ENCODE measurements around the gene MEGF8. TPM values are rescaled to one million over a fixed set of nuclear protein-coding genes. Genes with fewer than 3 reads are reported as not detected.

MEGF8 gene
- total RNA-seq, 1 donor from 2014 or later: 16.4 TPM

DNA sequence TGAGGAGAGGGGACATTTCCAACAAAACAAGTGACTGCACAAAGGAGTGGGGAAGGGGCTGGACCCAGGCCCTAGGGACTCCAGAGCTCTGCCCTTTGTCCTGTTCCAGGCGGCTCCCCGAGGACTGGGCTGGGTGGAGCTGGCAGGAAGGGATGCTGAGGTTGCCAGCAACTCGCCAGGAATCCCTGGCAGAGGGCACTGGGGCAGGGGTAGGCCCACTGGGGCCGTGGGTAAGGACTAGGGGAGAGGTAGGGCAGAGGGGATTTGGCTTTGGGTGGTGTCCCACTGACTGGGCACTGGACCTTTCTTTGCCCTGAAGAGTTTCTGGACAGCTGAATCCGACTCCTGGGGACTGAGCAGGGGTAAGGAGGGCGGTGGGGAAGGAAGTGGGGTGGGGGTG, 93.9 kb downstream of the MEGF8 start:
- TF ChIP-seq, protein P1, sequence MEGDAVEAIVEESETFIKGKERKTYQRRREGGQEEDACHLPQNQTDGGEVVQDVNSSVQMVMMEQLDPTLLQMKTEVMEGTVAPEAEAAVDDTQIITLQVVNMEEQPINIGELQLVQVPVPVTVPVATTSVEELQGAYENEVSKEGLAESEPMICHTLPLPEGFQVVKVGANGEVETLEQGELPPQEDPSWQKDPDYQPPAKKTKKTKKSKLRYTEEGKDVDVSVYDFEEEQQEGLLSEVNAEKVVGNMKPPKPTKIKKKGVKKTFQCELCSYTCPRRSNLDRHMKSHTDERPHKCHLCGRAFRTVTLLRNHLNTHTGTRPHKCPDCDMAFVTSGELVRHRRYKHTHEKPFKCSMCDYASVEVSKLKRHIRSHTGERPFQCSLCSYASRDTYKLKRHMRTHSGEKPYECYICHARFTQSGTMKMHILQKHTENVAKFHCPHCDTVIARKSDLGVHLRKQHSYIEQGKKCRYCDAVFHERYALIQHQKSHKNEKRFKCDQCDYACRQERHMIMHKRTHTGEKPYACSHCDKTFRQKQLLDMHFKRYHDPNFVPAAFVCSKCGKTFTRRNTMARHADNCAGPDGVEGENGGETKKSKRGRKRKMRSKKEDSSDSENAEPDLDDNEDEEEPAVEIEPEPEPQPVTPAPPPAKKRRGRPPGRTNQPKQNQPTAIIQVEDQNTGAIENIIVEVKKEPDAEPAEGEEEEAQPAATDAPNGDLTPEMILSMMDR (IDR thresholded peaks at IDR 0.05): no peak
- Histone ChIP-seq H3K27ac (no peak overlapping the region), H3K4me3 (no peak overlapping the region), H3K36me3 (no peaks in the 10 kb centered on the region), H3K4me1 (peaks cover 41% of the 10 kb centered on the region), H3K27me3 (ENCODE audit: low read depth) (peaks cover 4% of the 10 kb centered on the region), H3K9me3 (no peaks in the 10 kb centered on the region)
- no peak for DNase-seq
- ATAC-seq: no peak
- intact Hi-C loops (cut with DNase I): no loop called here

DNA sequence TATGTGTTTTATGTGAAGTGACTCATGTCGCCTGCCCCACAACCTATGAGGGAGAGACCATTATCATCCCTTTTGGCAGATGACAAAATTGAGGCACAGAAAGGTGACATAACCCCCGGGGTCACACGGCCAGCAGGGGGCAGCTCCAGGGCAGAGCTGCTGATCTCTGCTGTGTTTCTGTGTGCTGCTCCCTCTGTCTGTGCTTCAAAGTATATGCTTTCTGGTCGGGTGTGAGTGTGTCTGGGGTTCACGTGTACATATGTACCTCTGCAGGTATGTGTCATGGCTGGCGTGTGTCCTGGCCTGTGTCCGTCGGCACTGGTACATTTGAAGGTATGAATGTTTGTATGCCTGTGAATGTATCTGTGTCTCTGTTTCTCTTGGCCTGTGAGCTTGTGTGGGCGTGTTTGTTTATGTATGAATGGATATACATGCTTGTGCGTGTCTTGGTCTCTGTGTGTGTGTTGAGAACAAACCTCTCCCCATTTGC, 94.7 kb downstream of the MEGF8 start:
- Histone ChIP-seq H3K4me3 (no peak overlapping the region), H3K27me3 (ENCODE audit: low read depth) (peaks cover 5% of the 10 kb centered on the region), H3K4me1 (peaks cover 43% of the 10 kb centered on the region), H3K36me3 (no peaks in the 10 kb centered on the region), H3K27ac (no peak overlapping the region), H3K9me3 (no peaks in the 10 kb centered on the region)
- ATAC-seq: peak in 1 of 2 donors; percentile 13
- intact Hi-C loops (cut with DNase I): no loop called here
- TF ChIP-seq, protein P1 (IDR thresholded peaks at IDR 0.05): peak; percentile 67
- peak; percentile 65 for DNase-seq

DNA sequence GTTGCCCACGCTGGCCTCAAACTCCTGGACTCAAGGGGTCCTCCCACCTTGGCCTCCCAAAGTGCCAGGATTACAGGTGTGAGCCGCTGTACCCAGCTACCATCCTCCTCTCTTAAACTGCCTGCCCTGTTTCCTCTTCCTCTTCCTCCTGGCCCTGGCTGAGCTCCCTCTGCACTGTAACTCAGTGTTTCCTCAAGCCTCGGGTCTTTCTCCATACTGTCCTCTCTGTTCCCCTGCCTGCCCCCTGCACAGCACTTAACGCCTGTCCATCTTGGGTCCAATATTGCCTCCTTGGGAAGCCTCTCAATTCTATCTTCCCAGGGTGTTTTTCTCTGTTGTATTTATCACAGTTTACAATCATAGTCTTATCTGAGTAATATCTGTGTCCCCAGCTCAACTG, 95.7 kb downstream of the MEGF8 start:
- Histone ChIP-seq H3K4me1 (peaks cover 43% of the 10 kb centered on the region), H3K4me3 (no peak overlapping the region), H3K9me3 (no peaks in the 10 kb centered on the region), H3K27me3 (ENCODE audit: low read depth) (peaks cover 5% of the 10 kb centered on the region), H3K27ac (no peak overlapping the region), H3K36me3 (no peaks in the 10 kb centered on the region)
- intact Hi-C loops (cut with DNase I): no loop called here
- no peak for DNase-seq
- no peak for ATAC-seq
- TF ChIP-seq, protein P1 (IDR thresholded peaks at IDR 0.05): no peak

DNA sequence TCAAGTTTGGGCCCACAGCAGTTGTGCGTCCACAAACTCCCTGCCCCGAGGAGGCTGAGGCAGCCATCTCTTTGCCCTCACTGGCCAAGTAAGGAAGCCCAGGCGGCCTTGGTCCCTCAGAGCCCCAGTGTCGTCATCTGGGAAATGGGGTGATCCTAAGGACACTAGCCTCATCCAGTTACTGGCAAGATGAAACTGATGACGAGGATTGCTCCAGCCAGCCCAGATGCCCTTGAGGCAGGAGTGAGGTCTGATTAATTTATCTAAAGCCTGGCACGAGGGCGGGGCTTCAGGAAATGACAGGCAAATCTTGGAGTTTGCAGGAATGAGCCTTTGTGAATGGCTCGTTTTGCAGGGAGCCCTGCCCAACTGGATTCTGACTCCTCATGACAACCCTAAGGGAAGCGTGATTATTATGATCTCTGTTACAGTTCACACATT, 96.2 kb downstream of the MEGF8 start:
- Histone ChIP-seq H3K27me3 (ENCODE audit: low read depth) (peaks cover 5% of the 10 kb centered on the region), H3K4me3 (no peak overlapping the region), H3K27ac (no peak overlapping the region), H3K36me3 (no peaks in the 10 kb centered on the region), H3K9me3 (no peaks in the 10 kb centered on the region), H3K4me1 (peaks cover 43% of the 10 kb centered on the region)
- DNase-seq (no peak), ATAC-seq (no peak)
- intact Hi-C loops (cut with DNase I): no loop called here
- TF ChIP-seq, protein P1 (IDR thresholded peaks at IDR 0.05): no peak

DNA sequence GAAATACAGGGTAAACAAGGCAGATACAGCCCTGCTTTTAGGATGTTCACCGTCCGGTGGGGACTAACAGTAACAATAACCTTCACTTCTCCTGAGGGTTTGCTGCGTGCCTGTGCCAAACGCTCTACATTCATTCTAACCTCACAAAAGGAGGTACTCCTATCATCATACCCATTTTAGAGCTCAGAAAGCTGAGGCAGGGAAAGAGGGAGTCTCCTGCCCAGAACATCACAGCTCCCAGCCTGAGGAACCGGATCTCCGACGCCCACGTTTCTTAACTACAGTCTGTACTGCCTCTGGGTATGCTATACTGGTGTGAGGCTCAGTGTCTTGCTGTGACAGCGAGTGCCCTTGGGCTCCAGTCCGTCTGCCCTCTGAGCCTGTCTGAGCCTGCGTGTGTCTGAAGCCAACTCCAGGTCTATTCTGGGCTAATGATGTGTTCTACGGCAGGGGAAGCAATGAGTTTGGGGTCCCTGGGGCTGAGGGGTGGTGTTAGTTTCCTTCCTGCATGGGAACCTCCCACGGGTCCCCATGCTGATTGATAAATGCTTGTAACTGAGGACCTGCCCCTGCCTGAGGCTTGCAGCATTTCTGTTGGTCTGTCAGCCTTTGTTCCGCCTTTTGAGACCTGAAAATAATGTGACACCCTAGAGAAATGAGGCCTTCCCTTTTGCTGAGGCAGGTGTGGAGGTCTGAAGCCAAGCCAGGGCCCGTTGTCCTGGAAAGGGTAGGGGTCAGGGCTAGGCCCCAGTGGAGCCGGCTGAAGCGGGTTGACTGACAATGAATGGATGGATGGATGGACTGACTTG, 96.9 kb downstream of the MEGF8 start:
- Histone ChIP-seq H3K4me1 (peaks cover 43% of the 10 kb centered on the region), H3K36me3 (no peaks in the 10 kb centered on the region), H3K4me3 (peak overlapping the region; percentile 67), H3K9me3 (no peaks in the 10 kb centered on the region), H3K27ac (peak overlapping the region; percentile 53), H3K27me3 (ENCODE audit: low read depth) (peaks cover 5% of the 10 kb centered on the region)
- ATAC-seq (no peak), DNase-seq (no peak)
- intact Hi-C loops (cut with DNase I): no loop called here
- TF ChIP-seq, protein P1 (IDR thresholded peaks at IDR 0.05): no peak
